Spinal cord (tissue), 10 donors: ENCODE data around the gene GRK4. TPM values are rescaled to one million over a fixed set of nuclear protein-coding genes. Genes with fewer than 3 reads are reported as not detected.
"Not testable (repeated sequence)": the region's sequence is repeated elsewhere in the genome, so short reads cannot be mapped to it uniquely, and the experiment has no call there.

Experiments
- DNase-seq, 6 donors: peaks; one replicate each; pipeline versions ENCODE4 v3.0.0 to v3.0.0-alpha.2; 2013 to 2015; ENCODE audit warnings: low spot score in 6 of 6, low read depth in 4 of 6
- H3K27ac ChIP-seq: one replicate; pipeline ENCODE4 v1.5.1; 2013; ENCODE audit warnings: low read depth, low read length, control low read depth
- H3K27me3 ChIP-seq: one replicate; pipeline ENCODE4 v1.6.1; 2013; ENCODE audit warnings: low read length; ENCODE audit not compliant: control insufficient read depth, insufficient read depth
- H3K36me3 ChIP-seq: one replicate; pipeline ENCODE4 v1.6.1; 2013; ENCODE audit warnings: low read length; ENCODE audit not compliant: control insufficient read depth, insufficient read depth
- H3K4me1 ChIP-seq: one replicate; pipeline ENCODE4 v1.6.1; 2013; ENCODE audit warnings: low read length; ENCODE audit not compliant: control insufficient read depth, insufficient read depth
- H3K4me3 ChIP-seq: one replicate; pipeline ENCODE4 v1.5.1; 2013; ENCODE audit warnings: low read depth, low read length, control low read depth
- H3K9me3 ChIP-seq: one replicate; pipeline ENCODE4 v1.6.1; 2013; ENCODE audit warnings: low read length; ENCODE audit not compliant: control insufficient read depth, insufficient read depth
- WGBS: methylation state at CpG from one replicate; pipeline ENCODE4 v1.1.5; 2013; ENCODE audit warnings: missing lambda C conversion rate; ENCODE audit not compliant: insufficient coverage; 5-methylcytosine and 5-hydroxymethylcytosine counted together
- polyA plus RNA-seq, 2 donors: library from polyadenylated mRNA; unstranded; fragments of 120-200 nt; gene quantifications; one replicate each; pipeline ENCODE4 v1.2.1, GENCODE V29; 2013; ENCODE audit not compliant: insufficient read length in 2 of 2
- total RNA-seq, 2 donors: library from RNA; depleted of rRNA in 1 of 2; stranded (reverse); fragments of 120-200 nt in 1 of 2; fragments of >200 nt in 1 of 2; gene quantifications; one replicate each; pipeline versions ENCODE4 v1.2.3 to v1.2.4, GENCODE V29; 2013 to 2014
- donor health status: healthy.

The GRK4 gene
- total and polyA plus RNA-seq, 4 donors = 14.7 to 40.8 (median 23.8) TPM

GRCh38 chr4:3044870-3045819 lies 81.8 kb downstream of the GRK4 start:
- DNase-seq = no peak
- H3K27ac ChIP-seq = no peak overlapping the region

GRCh38 chr4:3046162-3046561 lies 82.8 kb downstream of the GRK4 start:
- Histone ChIP-seq H3K27me3 (peaks cover 7% of the 10 kb centered on the region), H3K9me3 (no peaks in the 10 kb centered on the region), H3K36me3 (peaks cover 3% of the 10 kb centered on the region), H3K4me1 (peaks cover 16% of the 10 kb centered on the region), H3K4me3 (no peak overlapping the region), H3K27ac (no peak overlapping the region)
- 80% methylated on average over 7 of the region's 7 CpGs for WGBS
- DNase-seq = no peak

More at GRCh38 chr4:3044870-3045819, 81.8 kb downstream of the GRK4 start:
- 87% methylated on average over 19 of the region's 22 CpGs for WGBS
- Histone ChIP-seq H3K4me3 (no peak overlapping the region), H3K36me3 (peaks cover 8% of the 10 kb centered on the region), H3K4me1 (peaks cover 20% of the 10 kb centered on the region), H3K27me3 (peaks cover 9% of the 10 kb centered on the region), H3K9me3 (no peaks in the 10 kb centered on the region)

- Histone ChIP-seq H3K27me3 (peaks cover 2% of the 10 kb centered on the region), H3K4me3 (no peak overlapping the region), H3K27ac (no peak overlapping the region), H3K9me3 (no peaks in the 10 kb centered on the region), H3K36me3 (no peaks in the 10 kb centered on the region), H3K4me1 (peaks cover 11% of the 10 kb centered on the region)
- WGBS = 100% methylated on average over 1 of the region's 4 CpGs
- no peak for DNase-seq
Observed at GRCh38 chr4:3046623-3047022, 83.3 kb downstream of the GRK4 start.

- H3K9me3 ChIP-seq = no peaks in the 10 kb centered on the region
- peaks cover under 1% of the 10 kb centered on the region for H3K4me1 ChIP-seq
- no peaks in the 10 kb centered on the region for H3K27me3 ChIP-seq
- no peak overlapping the region for H3K27ac ChIP-seq
- WGBS = 67% methylated on average over 20 of the region's 20 CpGs
- no peak overlapping the region for H3K4me3 ChIP-seq
- DNase-seq = peak in 2 of 6 donors; percentile 64 to 71
- no peaks in the 10 kb centered on the region for H3K36me3 ChIP-seq
Observed at GRCh38 chr4:3047464-3048286, 84.3 kb downstream of the GRK4 start.

GRCh38 chr4:3051141-3051897 lies 87.9 kb downstream of the GRK4 start:
- 89% methylated on average over 5 of the region's 12 CpGs for WGBS
- not testable (repeated sequence) for H3K36me3 ChIP-seq, DNase-seq, H3K4me1 ChIP-seq, H3K27ac ChIP-seq, H3K9me3 ChIP-seq, H3K27me3 ChIP-seq, H3K4me3 ChIP-seq

GRCh38 chr4:3054169-3054759 lies 90.9 kb downstream of the GRK4 start:
- no peak for DNase-seq
- Histone ChIP-seq H3K27ac (no peak overlapping the region), H3K4me1 (no peaks in the 10 kb centered on the region), H3K36me3 (no peaks in the 10 kb centered on the region), H3K9me3 (peaks cover 4% of the 10 kb centered on the region), H3K27me3 (no peaks in the 10 kb centered on the region), H3K4me3 (no peak overlapping the region)
- WGBS = 100% methylated on average over 1 of the region's 2 CpGs

- Histone ChIP-seq H3K4me3 (no peak overlapping the region), H3K27ac (no peak overlapping the region), H3K36me3 (no peaks in the 10 kb centered on the region), H3K4me1 (no peaks in the 10 kb centered on the region), H3K9me3 (peaks cover 4% of the 10 kb centered on the region), H3K27me3 (no peaks in the 10 kb centered on the region)
- DNase-seq = no peak
- WGBS = 96% methylated on average over 4 of the region's 6 CpGs
Observed at GRCh38 chr4:3059943-3060342, 96.6 kb downstream of the GRK4 start.

- H3K4me1 ChIP-seq = no peaks in the 10 kb centered on the region
- DNase-seq = no peak
- no peaks in the 10 kb centered on the region for H3K9me3 ChIP-seq
- no peak overlapping the region for H3K4me3 ChIP-seq
- H3K36me3 ChIP-seq = no peaks in the 10 kb centered on the region
- H3K27me3 ChIP-seq = no peaks in the 10 kb centered on the region
- 91% methylated on average over 6 of the region's 6 CpGs for WGBS
- H3K27ac ChIP-seq = no peak overlapping the region
Observed at GRCh38 chr4:3060946-3061345, 97.6 kb downstream of the GRK4 start.

- Histone ChIP-seq H3K27ac (no peak overlapping the region), H3K4me1 (no peaks in the 10 kb centered on the region), H3K27me3 (no peaks in the 10 kb centered on the region), H3K36me3 (no peaks in the 10 kb centered on the region), H3K9me3 (no peaks in the 10 kb centered on the region), H3K4me3 (no peak overlapping the region)
- no peak for DNase-seq
- 81% methylated on average over 8 of the region's 12 CpGs for WGBS
Observed at GRCh38 chr4:3062471-3062870, 99.1 kb downstream of the GRK4 start.
